ENCODE measurements around the gene POMT2. TPM values are rescaled to one million over a fixed set of nuclear protein-coding genes. Genes with fewer than 3 reads are reported as not detected.

POMT2 gene
- total RNA-seq, 1 experiment from 2014 or later, result 24.0 TPM

- Histone ChIP-seq H3K4me3 (ENCODE audit: low read length) (no peak overlapping the region), H3K4me1 (ENCODE audit: low read length) (peaks cover 9% of the 10 kb centered on the region), H3K79me2 (ENCODE audit: low read length) (no peaks in the 10 kb centered on the region), H3K9me3 (ENCODE audit: low read length) (no peaks in the 10 kb centered on the region), H3K9me2 (replicated peaks; ENCODE audit: insufficient read depth, low read length) (no peaks in the 10 kb centered on the region), H3K27me3 (ENCODE audit: low read length) (no peaks in the 10 kb centered on the region), H3K36me3 (ENCODE audit: insufficient read depth, low read length) (no peaks in the 10 kb centered on the region), H3K4me2 (ENCODE audit: low read depth, low read length, poor library complexity, severe bottlenecking) (no peak overlapping the region), H2AFZ (ENCODE audit: low read length) (no peak overlapping the region), H4K20me1 (ENCODE audit: insufficient read depth, low read depth, low read length) (no peaks in the 10 kb centered on the region), H3K9ac (ENCODE audit: low read length) (no peak overlapping the region), H3K27ac (ENCODE audit: low read length) (no peak overlapping the region)
- DNase-seq, result no peak
These were observed 72.0 kb downstream of the POMT2 start for GRCh38 chr14:77248666-77249065.

GRCh38 chr14:77246784-77247183 lies 73.9 kb downstream of the POMT2 start:
- Histone ChIP-seq H3K27ac (ENCODE audit: low read length) (no peak overlapping the region), H3K4me1 (ENCODE audit: low read length) (peaks cover 12% of the 10 kb centered on the region)

GRCh38 chr14:77245820-77246219 lies 74.9 kb downstream of the POMT2 start:
- Histone ChIP-seq H3K9ac (ENCODE audit: low read length) (no peak overlapping the region), H4K20me1 (ENCODE audit: insufficient read depth, low read depth, low read length) (no peaks in the 10 kb centered on the region), H3K9me3 (ENCODE audit: low read length) (no peaks in the 10 kb centered on the region), H3K9me2 (replicated peaks; ENCODE audit: insufficient read depth, low read length) (no peaks in the 10 kb centered on the region), H3K79me2 (ENCODE audit: low read length) (no peaks in the 10 kb centered on the region), H3K4me3 (ENCODE audit: low read length) (no peak overlapping the region), H3K27ac (ENCODE audit: low read length) (no peak overlapping the region), H2AFZ (ENCODE audit: low read length) (no peak overlapping the region), H3K4me2 (ENCODE audit: low read depth, low read length, poor library complexity, severe bottlenecking) (no peak overlapping the region), H3K27me3 (ENCODE audit: low read length) (no peaks in the 10 kb centered on the region), H3K36me3 (ENCODE audit: insufficient read depth, low read length) (no peaks in the 10 kb centered on the region), H3K4me1 (ENCODE audit: low read length) (peaks cover 12% of the 10 kb centered on the region)
- DNase-seq, result no peak

More at GRCh38 chr14:77246784-77247183, 73.9 kb downstream of the POMT2 start:
- no peaks in the 10 kb centered on the region for H3K36me3 ChIP-seq (ENCODE audit: insufficient read depth, low read length)
- H3K9me2 ChIP-seq (replicated peaks; ENCODE audit: insufficient read depth, low read length), result no peaks in the 10 kb centered on the region
- no peak overlapping the region for H3K9ac ChIP-seq (ENCODE audit: low read length)
- H3K4me2 ChIP-seq (ENCODE audit: low read depth, low read length, poor library complexity, severe bottlenecking), result no peak overlapping the region
- no peak for DNase-seq
- H2AFZ ChIP-seq (ENCODE audit: low read length), result no peak overlapping the region
- no peaks in the 10 kb centered on the region for H3K79me2 ChIP-seq (ENCODE audit: low read length)
- H3K9me3 ChIP-seq (ENCODE audit: low read length), result no peaks in the 10 kb centered on the region
- H3K27me3 ChIP-seq (ENCODE audit: low read length), result no peaks in the 10 kb centered on the region
- no peaks in the 10 kb centered on the region for H4K20me1 ChIP-seq (ENCODE audit: insufficient read depth, low read depth, low read length)
- H3K4me3 ChIP-seq (ENCODE audit: low read length), result no peak overlapping the region

- Histone ChIP-seq H3K4me3 (ENCODE audit: low read length) (no peak overlapping the region), H3K36me3 (ENCODE audit: insufficient read depth, low read length) (no peaks in the 10 kb centered on the region), H3K27ac (ENCODE audit: low read length) (no peak overlapping the region), H3K27me3 (ENCODE audit: low read length) (no peaks in the 10 kb centered on the region), H3K4me2 (ENCODE audit: low read depth, low read length, poor library complexity, severe bottlenecking) (no peak overlapping the region), H2AFZ (ENCODE audit: low read length) (no peak overlapping the region), H3K9ac (ENCODE audit: low read length) (no peak overlapping the region), H3K9me2 (replicated peaks; ENCODE audit: insufficient read depth, low read length) (no peaks in the 10 kb centered on the region), H3K79me2 (ENCODE audit: low read length) (no peaks in the 10 kb centered on the region), H4K20me1 (ENCODE audit: insufficient read depth, low read depth, low read length) (no peaks in the 10 kb centered on the region), H3K9me3 (ENCODE audit: low read length) (no peaks in the 10 kb centered on the region), H3K4me1 (ENCODE audit: low read length) (peaks cover 12% of the 10 kb centered on the region)
- DNase-seq, result peak; percentile 72
These were observed 76.8 kb downstream of the POMT2 start for GRCh38 chr14:77243853-77244252.

GRCh38 chr14:77242752-77243151 lies 77.9 kb downstream of the POMT2 start:
- no peak for DNase-seq

GRCh38 chr14:77241955-77242354 lies 78.7 kb downstream of the POMT2 start:
- no peak for DNase-seq
- Histone ChIP-seq H3K27ac (ENCODE audit: low read length) (no peak overlapping the region), H3K9me2 (replicated peaks; ENCODE audit: insufficient read depth, low read length) (no peaks in the 10 kb centered on the region), H4K20me1 (ENCODE audit: insufficient read depth, low read depth, low read length) (no peaks in the 10 kb centered on the region), H2AFZ (ENCODE audit: low read length) (no peak overlapping the region), H3K4me2 (ENCODE audit: low read depth, low read length, poor library complexity, severe bottlenecking) (no peak overlapping the region), H3K9ac (ENCODE audit: low read length) (no peak overlapping the region), H3K36me3 (ENCODE audit: insufficient read depth, low read length) (no peaks in the 10 kb centered on the region), H3K4me1 (ENCODE audit: low read length) (peaks cover 12% of the 10 kb centered on the region), H3K27me3 (ENCODE audit: low read length) (no peaks in the 10 kb centered on the region), H3K4me3 (ENCODE audit: low read length) (no peak overlapping the region), H3K79me2 (ENCODE audit: low read length) (no peaks in the 10 kb centered on the region), H3K9me3 (ENCODE audit: low read length) (no peaks in the 10 kb centered on the region)

More at GRCh38 chr14:77242752-77243151, 77.9 kb downstream of the POMT2 start:
- H3K36me3 ChIP-seq (ENCODE audit: insufficient read depth, low read length), result no peaks in the 10 kb centered on the region
- no peak overlapping the region for H2AFZ ChIP-seq (ENCODE audit: low read length)
- H3K4me1 ChIP-seq (ENCODE audit: low read length), result peaks cover 12% of the 10 kb centered on the region
- H3K9me3 ChIP-seq (ENCODE audit: low read length), result no peaks in the 10 kb centered on the region
- no peak overlapping the region for H3K9ac ChIP-seq (ENCODE audit: low read length)
- no peak overlapping the region for H3K4me2 ChIP-seq (ENCODE audit: low read depth, low read length, poor library complexity, severe bottlenecking)
- H3K79me2 ChIP-seq (ENCODE audit: low read length), result no peaks in the 10 kb centered on the region
- no peaks in the 10 kb centered on the region for H4K20me1 ChIP-seq (ENCODE audit: insufficient read depth, low read depth, low read length)
- no peak overlapping the region for H3K4me3 ChIP-seq (ENCODE audit: low read length)
- no peaks in the 10 kb centered on the region for H3K27me3 ChIP-seq (ENCODE audit: low read length)
- no peaks in the 10 kb centered on the region for H3K9me2 ChIP-seq (replicated peaks; ENCODE audit: insufficient read depth, low read length)
- no peak overlapping the region for H3K27ac ChIP-seq (ENCODE audit: low read length)

GRCh38 chr14:77240336-77240915 lies 80.3 kb downstream of the POMT2 start:
- H3K9ac ChIP-seq (ENCODE audit: low read length), result no peak overlapping the region
- DNase-seq, result no peak
- no peaks in the 10 kb centered on the region for H3K9me2 ChIP-seq (replicated peaks; ENCODE audit: insufficient read depth, low read length)

GRCh38 chr14:77239412-77239811 lies 81.3 kb downstream of the POMT2 start:
- H3K9me2 ChIP-seq (replicated peaks; ENCODE audit: insufficient read depth, low read length), result no peaks in the 10 kb centered on the region
- H3K4me1 ChIP-seq (ENCODE audit: low read length), result peaks cover 11% of the 10 kb centered on the region
- H3K4me3 ChIP-seq (ENCODE audit: low read length), result no peak overlapping the region
- no peaks in the 10 kb centered on the region for H3K36me3 ChIP-seq (ENCODE audit: insufficient read depth, low read length)
- H2AFZ ChIP-seq (ENCODE audit: low read length), result no peak overlapping the region
- DNase-seq, result no peak
- no peaks in the 10 kb centered on the region for H3K27me3 ChIP-seq (ENCODE audit: low read length)
- no peaks in the 10 kb centered on the region for H3K79me2 ChIP-seq (ENCODE audit: low read length)
- no peak overlapping the region for H3K9ac ChIP-seq (ENCODE audit: low read length)
- no peaks in the 10 kb centered on the region for H4K20me1 ChIP-seq (ENCODE audit: insufficient read depth, low read depth, low read length)
- H3K4me2 ChIP-seq (ENCODE audit: low read depth, low read length, poor library complexity, severe bottlenecking), result no peak overlapping the region
- no peaks in the 10 kb centered on the region for H3K9me3 ChIP-seq (ENCODE audit: low read length)
- no peak overlapping the region for H3K27ac ChIP-seq (ENCODE audit: low read length)

More at GRCh38 chr14:77240336-77240915, 80.3 kb downstream of the POMT2 start:
- H3K4me1 ChIP-seq (ENCODE audit: low read length), result peaks cover 12% of the 10 kb centered on the region
- H2AFZ ChIP-seq (ENCODE audit: low read length), result no peak overlapping the region
- H3K27ac ChIP-seq (ENCODE audit: low read length), result no peak overlapping the region
- no peaks in the 10 kb centered on the region for H3K27me3 ChIP-seq (ENCODE audit: low read length)
- no peak overlapping the region for H3K4me2 ChIP-seq (ENCODE audit: low read depth, low read length, poor library complexity, severe bottlenecking)
- no peaks in the 10 kb centered on the region for H3K9me3 ChIP-seq (ENCODE audit: low read length)
- H3K4me3 ChIP-seq (ENCODE audit: low read length), result no peak overlapping the region
- H3K79me2 ChIP-seq (ENCODE audit: low read length), result no peaks in the 10 kb centered on the region
- no peaks in the 10 kb centered on the region for H4K20me1 ChIP-seq (ENCODE audit: insufficient read depth, low read depth, low read length)
- no peaks in the 10 kb centered on the region for H3K36me3 ChIP-seq (ENCODE audit: insufficient read depth, low read length)
